Esophagus squamous epithelium (tissue), 5 donors: ENCODE results near the gene TMEM9. TPM values are rescaled to one million over a fixed set of nuclear protein-coding genes. Genes with fewer than 3 reads are reported as not detected.

Experiments
- DNase-seq: peaks from one replicate; lab custom pipeline; 2025; lab: John Stamatoyannopoulos, UW
- H3K27ac ChIP-seq, 4 donors: fragments of 200-600 bp; sonication (generic); one replicate each; pipeline ENCODE4 v1.5.1; 2016 to 2019; ENCODE audit warnings: mild to moderate bottlenecking in 1 of 4
- H3K27me3 ChIP-seq, 4 donors: fragments of 200-600 bp; sonication (generic); 1 replicate in 3 of 4; 2 replicates in 1 of 4; pipeline versions ENCODE4 v1.5.1 to v1.6.0; 2017 to 2021; ENCODE audit warnings: antibody characterized with exemption in 1 of 4
- H3K36me3 ChIP-seq, 3 donors: fragments of 200-600 bp; sonication (generic); one replicate each; pipeline ENCODE4 v1.5.1; 2016 to 2019
- H3K4me1 ChIP-seq, 3 donors: fragments of 200-600 bp; sonication (generic); one replicate each; pipeline ENCODE4 v1.5.1; 2017 to 2019
- H3K4me3 ChIP-seq, 4 donors: fragments of 200-600 bp; sonication (generic); 1 replicate in 3 of 4; 2 replicates in 1 of 4; pipeline ENCODE4 v1.5.1; 2016 to 2019; ENCODE audit warnings: mild to moderate bottlenecking in 2 of 4, moderate library complexity in 1 of 4
- H3K9me3 ChIP-seq, 3 donors: fragments of 200-600 bp; sonication (generic); one replicate each; pipeline ENCODE4 v1.5.1; 2016 to 2019
- CTCF ChIP-seq, 6 experiments: fragments of 450-650 bp in 4 of 6; fragments of 200-600 bp in 2 of 6; sonication (generic) in 2 of 6; IDR thresholded peaks; one replicate each; pipeline ENCODE4 v1.5.1; 2016 to 2019; ENCODE audit warnings: antibody characterized with exemption in 6 of 6, mild to moderate bottlenecking in 4 of 6, moderate library complexity in 4 of 6
- POLR2A ChIP-seq, 4 donors: fragments of 450-650 bp; IDR thresholded peaks; one replicate each; pipeline ENCODE4 v1.6.1; 2017; ENCODE audit warnings: antibody characterized with exemption in 4 of 4, mild to moderate bottlenecking in 4 of 4, moderate library complexity in 3 of 4
- WGBS, 2 donors: methylation state at CpG; one replicate each; pipeline ENCODE4 v1.1.5; 2018; 5-methylcytosine and 5-hydroxymethylcytosine counted together
- intact Hi-C: fragments of 100-400 bp; cut with DNase I; formaldehyde crosslinking; loops from one replicate; pipeline ENCODE4 v1.15.0; 2022
- total RNA-seq, 4 donors: library from RNA; depleted of rRNA; stranded (reverse); fragments of >200 nt; gene quantifications; one replicate each; pipeline ENCODE4 v1.1.0, GENCODE V29; 2016
- donor health status: DM: yes; HTN: yes; CAD: no.

The TMEM9 gene
- total RNA-seq, 4 donors from 2014 or later, result 17.7 to 62.3 (median 30.3) TPM

DNA sequence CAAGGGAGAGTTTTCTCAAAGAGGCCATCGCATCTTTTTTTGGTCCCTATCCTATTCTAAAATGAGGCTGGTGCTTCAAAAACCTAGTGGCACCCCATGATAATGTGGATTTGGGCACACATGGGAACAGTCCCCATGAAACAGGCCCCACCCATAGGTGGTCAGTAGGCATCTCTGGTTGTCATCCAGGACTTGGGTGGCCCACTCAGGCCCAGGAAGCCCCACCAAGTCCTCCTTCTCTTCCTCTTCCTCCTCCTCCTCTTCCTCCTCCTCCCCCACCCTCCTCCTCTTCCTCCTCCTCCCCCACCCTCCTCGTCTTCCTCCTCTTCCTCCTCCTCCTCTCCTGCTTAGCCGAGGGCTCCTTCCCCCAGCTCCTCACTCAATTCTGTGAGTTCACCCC lies 42.6 kb downstream of the TMEM9 start:
- intact Hi-C loops, result loop anchor here (5.0 kb wide), 1 partner anchor 139 kb away; no protein-coding TSS in a partner anchor
- Histone ChIP-seq H3K4me1 (peaks cover 6 to 17% (median 10%) of the 10 kb centered on the region in 3 donors), H3K27me3 (peaks cover 0 to 43% (median 2%) of the 10 kb centered on the region in 4 donors), H3K36me3 (no peaks in the 10 kb centered on the region), H3K9me3 (no peaks in the 10 kb centered on the region), H3K27ac (no peak overlapping the region), H3K4me3 (no peak overlapping the region)
- DNase-seq, result no peak
- TF ChIP-seq POLR2A (IDR thresholded peaks at IDR 0.05) (no peak), CTCF (IDR thresholded peaks at IDR 0.05) (no peak)
- WGBS, 2 donors, result 76 to 87% methylated on average over 3 of the region's 3 CpGs

DNA sequence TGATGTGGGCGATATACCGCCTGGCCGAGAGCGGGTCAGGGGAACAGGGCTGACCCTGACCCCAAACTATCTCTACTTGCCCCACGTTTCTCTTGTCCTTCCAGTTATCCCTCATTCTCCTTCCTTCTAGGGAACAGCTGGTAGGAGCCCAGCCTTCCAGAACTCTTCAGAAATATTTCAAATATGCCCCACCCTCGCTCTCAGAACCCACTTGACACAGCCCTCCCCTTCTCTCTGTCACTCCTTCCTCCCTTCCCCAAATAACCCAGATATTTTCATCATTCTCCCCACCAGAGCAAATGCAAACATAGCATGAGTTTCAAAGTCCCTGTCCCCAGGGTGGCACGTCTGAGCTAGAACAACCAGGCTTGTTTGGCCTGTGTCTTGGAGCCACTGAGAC lies 43.1 kb downstream of the TMEM9 start:
- H3K4me3 ChIP-seq, result no peak overlapping the region
- H3K36me3 ChIP-seq, result no peaks in the 10 kb centered on the region
- peaks cover 6 to 17% (median 10%) of the 10 kb centered on the region in 3 donors for H3K4me1 ChIP-seq
- H3K9me3 ChIP-seq, result no peaks in the 10 kb centered on the region
- intact Hi-C loops, result loop anchor here (5.0 kb wide), 1 partner anchor 139 kb away; no protein-coding TSS in a partner anchor
- DNase-seq, result no peak
- H3K27me3 ChIP-seq, result peaks cover 0 to 43% (median 2%) of the 10 kb centered on the region in 4 donors
- no peak overlapping the region for H3K27ac ChIP-seq
- WGBS, 2 donors, result 77 to 84% methylated on average over 7 of the region's 7 CpGs
- no peak for TF ChIP-seq CTCF (IDR thresholded peaks at IDR 0.05)

- no peak for DNase-seq
- Histone ChIP-seq H3K4me1 (peaks cover 6 to 17% (median 10%) of the 10 kb centered on the region in 3 donors), H3K4me3 (no peak overlapping the region), H3K27me3 (peaks cover 0 to 42% (median 2%) of the 10 kb centered on the region in 4 donors), H3K9me3 (no peaks in the 10 kb centered on the region), H3K36me3 (no peaks in the 10 kb centered on the region), H3K27ac (no peak overlapping the region)
- WGBS, 2 donors, result 83 to 89% methylated on average over 5 of the region's 5 CpGs
- intact Hi-C loops, result loop anchor here (5.0 kb wide), 1 partner anchor 138 kb away; no protein-coding TSS in a partner anchor
- TF ChIP-seq CTCF (IDR thresholded peaks at IDR 0.05), result no peak
- no peak for TF ChIP-seq POLR2A (IDR thresholded peaks at IDR 0.05)
Observed at GRCh38 chr1:201110616-201111015, 43.7 kb downstream of the TMEM9 start.

DNA sequence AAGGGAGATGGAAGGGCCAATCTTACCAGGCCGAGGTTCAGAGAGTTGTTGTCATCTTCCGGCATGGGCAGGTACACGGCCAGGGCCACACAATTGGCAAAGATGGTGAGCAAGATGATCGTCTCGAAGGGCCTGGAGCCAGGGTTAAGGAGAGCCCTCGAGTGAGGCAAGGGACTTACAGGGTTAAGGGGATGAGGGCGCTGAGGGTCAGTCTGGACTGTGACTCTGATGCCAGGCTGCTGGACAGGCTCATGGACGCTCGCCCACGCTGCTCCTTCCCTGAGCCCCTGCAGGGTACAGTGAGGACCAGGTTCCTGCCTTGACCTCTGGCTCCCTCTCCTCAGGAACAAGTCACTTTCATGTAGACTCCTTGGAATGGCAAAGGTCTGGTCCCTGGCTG lies 44.1 kb downstream of the TMEM9 start:
- peaks cover 0 to 37% (median 2%) of the 10 kb centered on the region in 4 donors for H3K27me3 ChIP-seq
- H3K4me3 ChIP-seq, result no peak overlapping the region
- no peak overlapping the region for H3K27ac ChIP-seq
- TF ChIP-seq CTCF (IDR thresholded peaks at IDR 0.05) (no peak), POLR2A (IDR thresholded peaks at IDR 0.05) (no peak)
- peaks cover 6 to 15% (median 9%) of the 10 kb centered on the region in 3 donors for H3K4me1 ChIP-seq
- no peaks in the 10 kb centered on the region for H3K36me3 ChIP-seq
- DNase-seq, result no peak
- H3K9me3 ChIP-seq, result no peaks in the 10 kb centered on the region
- WGBS, 2 donors, result 80 to 83% methylated on average over 5 to 7 of the region's 10 CpGs
- intact Hi-C loops, result loop anchor here (5.0 kb wide), 1 partner anchor 138 kb away; no protein-coding TSS in a partner anchor

GRCh38 chr1:201109651-201110050 lies 44.6 kb downstream of the TMEM9 start:
- peaks cover 0 to 32% (median 0%) of the 10 kb centered on the region in 4 donors for H3K27me3 ChIP-seq
- H3K4me1 ChIP-seq, result peaks cover 5 to 10% (median 6%) of the 10 kb centered on the region in 3 donors
- no peaks in the 10 kb centered on the region for H3K9me3 ChIP-seq
- H3K36me3 ChIP-seq, result no peaks in the 10 kb centered on the region
- intact Hi-C loops, result loop anchor here (5.0 kb wide), 1 partner anchor 137 kb away; no protein-coding TSS in a partner anchor
- no peak for DNase-seq
- TF ChIP-seq POLR2A (IDR thresholded peaks at IDR 0.05) (no peak), CTCF (IDR thresholded peaks at IDR 0.05) (no peak)
- H3K4me3 ChIP-seq, result no peak overlapping the region
- 100% methylated on average over 1 of the region's 1 CpG; no CpG with 5 or more reads in 1 of the 2 donors for WGBS, 2 donors
- H3K27ac ChIP-seq, result no peak overlapping the region
